AG04449 (cell line): ENCODE results near the gene ZBTB7B.

Experiments used
- CTCF ChIA-PET: fragments of 350-600 bp; formaldehyde crosslinking; extraction: SDS; loops from one replicate; lab custom pipeline; 2021; ENCODE audit warnings: antibody characterized with exemption; lab: Yijun Ruan, JAX
- POLR2A ChIA-PET: fragments of 400-600, 350-600 bp; formaldehyde crosslinking; extraction: SDS; loops from one replicate; lab custom pipeline; 2020; ENCODE audit warnings: antibody characterized with exemption, inconsistent platforms; lab: Yijun Ruan, JAX
- DNase-seq: peaks from one replicate; pipeline ENCODE4 v3.0.0-alpha.2; 2010; ENCODE audit warnings: low read depth, low spot score
- H3K4me3 ChIP-seq: 2 replicates; pipeline ENCODE4 v1.5.1; 2011; ENCODE audit warnings: low read depth, mild to moderate bottlenecking, control low read depth, low read length
- TF ChIP-seq, protein P1 (sequence below): IDR thresholded peaks from one replicate; pipeline ENCODE4 v1.5.1; 2011; ENCODE audit warnings: mild to moderate bottlenecking, moderate library complexity, low read length, control low read depth, inconsistent platforms; ENCODE audit not compliant: insufficient read depth; ENCODE audit errors: missing control alignments

The ZBTB7B gene

DNA sequence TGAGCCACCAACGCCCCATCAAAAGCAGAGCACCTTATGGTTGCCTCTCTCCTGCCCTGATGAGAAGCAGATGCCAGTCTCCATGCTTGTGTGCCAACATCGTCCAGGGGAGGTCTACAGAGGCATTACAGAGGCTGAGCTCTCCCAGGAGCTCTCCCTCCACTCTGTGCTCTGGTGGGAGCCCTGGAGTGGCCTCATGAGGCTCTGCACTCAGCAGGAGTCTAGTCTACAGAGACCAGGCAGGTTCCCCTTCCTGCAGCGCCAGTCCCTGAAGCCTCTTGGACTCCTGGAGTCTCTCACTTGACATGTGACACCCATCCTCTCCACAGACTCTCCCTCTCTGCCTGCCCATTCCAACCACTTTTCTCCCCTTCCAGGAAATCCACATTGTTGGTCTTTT lies 34.4 kb downstream of the ZBTB7B start:
- POLR2A ChIA-PET = no interaction called here

DNA sequence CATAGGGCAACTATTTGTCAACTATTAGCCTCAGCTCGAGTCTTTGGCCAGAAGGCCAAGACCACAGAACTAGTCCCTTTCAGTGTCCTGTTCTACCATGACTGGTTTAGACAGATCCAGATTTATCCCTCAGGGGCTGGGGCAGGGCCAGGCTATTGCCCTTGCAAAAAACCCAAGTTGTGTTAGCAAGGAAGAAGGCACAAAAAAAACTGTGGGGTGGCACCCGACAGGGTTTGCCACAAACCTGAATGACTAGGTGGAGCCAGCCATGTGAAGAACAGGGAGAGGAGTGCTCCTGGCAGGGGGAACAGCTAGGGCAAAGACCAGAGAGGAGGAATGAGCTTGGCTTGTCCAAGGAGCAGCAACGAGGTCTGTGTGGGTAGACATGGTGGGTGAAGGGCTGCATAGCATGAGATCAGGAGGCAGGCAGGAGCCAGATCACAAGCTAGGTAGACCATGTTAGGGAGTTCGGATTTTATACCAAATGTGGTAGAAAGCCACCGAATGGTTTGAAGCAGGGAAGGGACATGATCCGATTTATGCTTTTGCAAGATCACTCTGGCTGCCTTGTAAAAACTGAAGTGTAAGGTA lies 35.3 kb downstream of the ZBTB7B start:
- no peak for DNase-seq
- ChIA-PET CTCF (interaction anchor here (1.7 to 20.6 kb wide), 6 partner anchors 7 to 47 kb away, joined by 5 to 433 read pairs (median 67); partner anchors contain the start of genes ADAM15 and EFNA4), POLR2A (no interaction called here)
- no peak overlapping the region for H3K4me3 ChIP-seq
- TF ChIP-seq, protein P1, sequence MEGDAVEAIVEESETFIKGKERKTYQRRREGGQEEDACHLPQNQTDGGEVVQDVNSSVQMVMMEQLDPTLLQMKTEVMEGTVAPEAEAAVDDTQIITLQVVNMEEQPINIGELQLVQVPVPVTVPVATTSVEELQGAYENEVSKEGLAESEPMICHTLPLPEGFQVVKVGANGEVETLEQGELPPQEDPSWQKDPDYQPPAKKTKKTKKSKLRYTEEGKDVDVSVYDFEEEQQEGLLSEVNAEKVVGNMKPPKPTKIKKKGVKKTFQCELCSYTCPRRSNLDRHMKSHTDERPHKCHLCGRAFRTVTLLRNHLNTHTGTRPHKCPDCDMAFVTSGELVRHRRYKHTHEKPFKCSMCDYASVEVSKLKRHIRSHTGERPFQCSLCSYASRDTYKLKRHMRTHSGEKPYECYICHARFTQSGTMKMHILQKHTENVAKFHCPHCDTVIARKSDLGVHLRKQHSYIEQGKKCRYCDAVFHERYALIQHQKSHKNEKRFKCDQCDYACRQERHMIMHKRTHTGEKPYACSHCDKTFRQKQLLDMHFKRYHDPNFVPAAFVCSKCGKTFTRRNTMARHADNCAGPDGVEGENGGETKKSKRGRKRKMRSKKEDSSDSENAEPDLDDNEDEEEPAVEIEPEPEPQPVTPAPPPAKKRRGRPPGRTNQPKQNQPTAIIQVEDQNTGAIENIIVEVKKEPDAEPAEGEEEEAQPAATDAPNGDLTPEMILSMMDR = no peak

More for the DNA sequence above, 34.4 kb downstream of the ZBTB7B start:
- no peak overlapping the region for H3K4me3 ChIP-seq
- TF ChIP-seq, protein P1 = no peak
- DNase-seq = no peak
- CTCF ChIA-PET = interaction anchor here (9.3 to 20.6 kb wide), 3 partner anchors 8 to 23 kb away, joined by 85 to 433 read pairs (median 176); partner anchors contain the start of gene EFNA4

DNA sequence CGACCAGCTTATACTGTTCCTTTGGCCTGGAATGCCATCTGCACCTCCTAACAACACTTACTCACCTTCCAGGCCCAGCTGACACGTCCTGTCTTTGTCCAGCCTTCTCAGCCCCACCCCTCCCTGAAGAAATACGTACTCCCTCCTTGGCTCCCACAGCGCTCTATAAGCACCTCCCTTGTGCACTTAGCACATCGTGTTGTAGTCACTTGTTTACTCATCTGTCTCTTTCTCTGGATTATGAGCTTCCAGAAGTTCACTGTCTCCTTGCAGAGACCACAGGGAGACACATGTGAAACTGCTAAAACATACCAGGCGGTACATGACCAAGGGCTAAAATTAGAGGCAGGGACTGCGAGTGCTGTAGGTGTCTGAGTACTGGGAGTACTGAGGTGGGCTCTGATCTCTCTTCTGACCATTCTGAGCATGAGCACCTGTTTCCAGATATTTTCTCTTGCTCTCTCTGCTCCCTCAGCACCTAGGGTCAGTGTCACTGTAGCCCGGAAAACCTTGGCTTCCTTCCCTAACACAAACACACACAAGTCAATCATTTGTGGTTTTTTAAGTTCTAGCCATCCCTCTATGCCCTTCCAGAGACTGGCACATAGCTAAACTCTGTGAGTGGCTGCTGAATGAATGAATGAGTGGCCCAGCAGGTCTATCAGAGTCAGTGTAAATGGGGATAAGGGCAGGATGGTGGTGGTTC lies 36.2 kb downstream of the ZBTB7B start:
- ChIA-PET POLR2A (no interaction called here), CTCF (interaction anchor here (1.7 to 20.6 kb wide), 6 partner anchors 6 to 46 kb away, joined by 5 to 433 read pairs (median 67); partner anchors contain the start of genes ADAM15 and EFNA4)
- no peak for DNase-seq
- TF ChIP-seq, protein P1 = no peak
- no peak overlapping the region for H3K4me3 ChIP-seq

DNA sequence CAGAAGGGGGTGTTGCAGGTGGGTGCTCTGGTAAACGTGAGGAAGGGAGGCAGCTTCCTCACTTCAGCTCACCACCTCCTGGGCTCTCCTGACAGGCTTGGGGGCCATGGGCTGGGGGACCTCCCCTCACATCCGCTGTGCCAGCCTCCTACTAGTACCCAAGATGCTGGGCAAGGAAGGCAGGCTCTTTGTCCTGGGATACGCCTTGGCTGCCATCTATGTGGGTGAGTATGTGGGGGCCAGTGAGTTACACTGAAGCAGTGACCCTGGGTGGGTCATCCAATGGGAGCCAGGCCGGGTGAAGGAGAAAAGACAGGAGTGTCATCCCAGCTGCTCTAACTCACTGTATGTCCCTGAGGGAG lies 36.7 kb downstream of the ZBTB7B start:
- ChIA-PET CTCF (interaction anchor here (1.7 to 20.6 kb wide), 5 partner anchors 11 to 46 kb away, joined by 5 to 433 read pairs (median 49); partner anchors contain the start of genes ADAM15 and EFNA4), POLR2A (no interaction called here)
- TF ChIP-seq, protein P1 = no peak
- H3K4me3 ChIP-seq = no peak overlapping the region
- DNase-seq = no peak

DNA sequence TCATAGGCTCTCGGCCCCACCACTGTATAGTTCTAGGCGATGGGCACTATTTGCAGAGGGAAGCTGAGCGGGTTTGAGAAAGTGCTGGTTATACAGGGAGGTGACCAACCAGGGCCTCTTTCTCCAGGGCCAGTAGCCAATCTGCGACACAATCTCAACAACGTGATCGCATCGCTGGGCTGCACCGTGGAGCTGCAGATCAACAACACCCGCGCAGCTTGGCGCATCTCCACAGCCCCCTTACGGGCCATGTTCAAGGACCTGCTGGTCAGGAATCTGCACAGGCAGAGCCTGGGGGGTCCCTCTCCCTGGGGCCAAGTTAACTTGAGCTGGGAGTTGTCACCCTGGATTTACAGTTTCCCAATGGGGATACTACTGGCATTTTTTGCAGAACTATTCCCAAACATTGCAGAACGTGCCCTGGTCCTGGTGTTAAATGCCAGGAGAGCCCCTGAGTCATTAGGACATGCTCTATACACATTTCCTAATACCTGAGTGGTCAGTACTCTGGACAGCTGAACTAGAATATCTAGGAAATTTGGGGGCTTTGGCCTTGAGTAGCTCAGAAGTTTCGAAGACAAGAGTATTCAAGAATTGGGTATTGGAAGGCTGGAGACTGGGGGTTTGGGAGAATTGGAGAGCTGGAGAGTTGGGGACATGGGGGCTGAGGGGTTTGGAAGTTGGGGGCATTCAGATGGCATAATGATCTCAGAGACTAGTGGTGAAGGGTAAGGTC lies 37.9 kb downstream of the ZBTB7B start:
- TF ChIP-seq, protein P1 = no peak
- POLR2A ChIA-PET = interaction anchor here (0.7 to 1.8 kb wide), 2 partner anchors 45 to 267 kb away, joined by 3 to 6 read pairs; no protein-coding TSS in a partner anchor
- CTCF ChIA-PET = interaction anchor here (1.0 to 20.6 kb wide), 7 partner anchors 7 to 70 kb away, joined by 3 to 433 read pairs (median 49); partner anchors contain the start of genes ADAM15, DCST1, DCST2 and EFNA4
- H3K4me3 ChIP-seq = no peak overlapping the region
- DNase-seq = no peak
